Epithelial cell of esophagus (primary cell): ENCODE results near the gene PCDHA12.

Experiments
- DNase-seq: peaks from one replicate; pipeline ENCODE4 v3.0.0; 2010; ENCODE audit warnings: low read depth
- H3K4me3 ChIP-seq: 2 replicates; pipeline ENCODE4 v1.5.1; 2011; ENCODE audit warnings: mild to moderate bottlenecking, low read length, control low read depth
- TF ChIP-seq, protein P1 (sequence below): IDR thresholded peaks from 2 replicates; pipeline ENCODE4 v1.5.1; 2011; ENCODE audit warnings: low read depth, mild to moderate bottlenecking, low read length, control low read depth, inconsistent platforms; ENCODE audit not compliant: insufficient read depth; ENCODE audit errors: missing control alignments

Gene PCDHA12

DNA sequence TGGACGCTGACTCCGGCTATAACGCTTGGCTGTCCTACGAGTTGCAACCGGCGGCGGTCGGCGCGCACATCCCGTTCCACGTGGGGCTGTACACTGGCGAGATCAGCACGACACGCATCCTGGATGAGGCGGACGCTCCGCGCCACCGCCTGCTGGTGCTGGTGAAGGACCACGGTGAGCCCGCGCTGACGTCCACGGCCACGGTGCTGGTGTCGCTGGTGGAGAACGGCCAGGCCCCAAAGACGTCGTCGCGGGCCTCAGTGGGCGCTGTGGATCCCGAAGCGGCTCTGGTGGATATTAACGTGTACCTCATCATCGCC, 2.1 kb downstream of the PCDHA12 start:
- TF ChIP-seq, protein P1, sequence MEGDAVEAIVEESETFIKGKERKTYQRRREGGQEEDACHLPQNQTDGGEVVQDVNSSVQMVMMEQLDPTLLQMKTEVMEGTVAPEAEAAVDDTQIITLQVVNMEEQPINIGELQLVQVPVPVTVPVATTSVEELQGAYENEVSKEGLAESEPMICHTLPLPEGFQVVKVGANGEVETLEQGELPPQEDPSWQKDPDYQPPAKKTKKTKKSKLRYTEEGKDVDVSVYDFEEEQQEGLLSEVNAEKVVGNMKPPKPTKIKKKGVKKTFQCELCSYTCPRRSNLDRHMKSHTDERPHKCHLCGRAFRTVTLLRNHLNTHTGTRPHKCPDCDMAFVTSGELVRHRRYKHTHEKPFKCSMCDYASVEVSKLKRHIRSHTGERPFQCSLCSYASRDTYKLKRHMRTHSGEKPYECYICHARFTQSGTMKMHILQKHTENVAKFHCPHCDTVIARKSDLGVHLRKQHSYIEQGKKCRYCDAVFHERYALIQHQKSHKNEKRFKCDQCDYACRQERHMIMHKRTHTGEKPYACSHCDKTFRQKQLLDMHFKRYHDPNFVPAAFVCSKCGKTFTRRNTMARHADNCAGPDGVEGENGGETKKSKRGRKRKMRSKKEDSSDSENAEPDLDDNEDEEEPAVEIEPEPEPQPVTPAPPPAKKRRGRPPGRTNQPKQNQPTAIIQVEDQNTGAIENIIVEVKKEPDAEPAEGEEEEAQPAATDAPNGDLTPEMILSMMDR = no peak
- H3K4me3 ChIP-seq = no peak overlapping the region
- DNase-seq = no peak

DNA sequence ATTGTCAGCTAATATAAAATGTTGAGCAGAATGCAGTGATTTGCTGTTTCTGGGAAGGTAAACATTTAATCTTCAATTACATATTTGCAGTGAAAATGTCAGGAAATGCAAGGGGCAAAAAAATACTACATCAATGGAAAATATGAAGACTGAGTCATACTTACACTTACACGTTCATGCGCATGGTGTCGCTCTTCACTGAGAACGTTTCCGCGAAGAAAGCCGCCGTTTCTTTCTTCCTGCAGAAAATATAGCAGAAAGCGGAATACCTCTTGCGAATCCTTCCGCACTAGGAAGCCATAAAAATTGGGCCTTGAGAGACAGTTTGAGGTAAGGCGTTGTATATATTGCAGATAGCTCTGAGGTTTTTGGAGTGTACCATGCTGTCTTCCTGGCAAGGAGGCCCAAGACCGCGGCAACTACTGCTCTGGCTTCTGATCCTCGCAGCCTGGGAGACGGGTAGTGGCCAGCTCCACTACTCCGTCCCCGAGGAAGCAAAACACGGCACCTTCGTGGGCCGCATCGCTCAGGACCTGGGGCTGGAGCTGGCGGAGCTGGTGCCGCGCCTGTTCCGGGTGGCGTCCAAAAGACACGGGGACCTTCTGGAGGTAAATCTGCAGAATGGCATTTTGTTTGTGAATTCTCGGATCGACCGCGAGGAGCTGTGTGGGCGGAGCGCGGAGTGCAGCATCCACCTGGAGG, 6.9 kb downstream of the PCDHA12 start, which contains the start of gene PCDHA13:
PCDHA13 (plus strand) TSS at position 236 of the 702 bp plus-strand sequence; CDS start at position 381, 145 bp downstream.
- H3K4me3 ChIP-seq = no peak within 1 kb of the TSS
- peak; percentile 39 for DNase-seq
- TF ChIP-seq, protein P1 = peak; percentile 22

DNA sequence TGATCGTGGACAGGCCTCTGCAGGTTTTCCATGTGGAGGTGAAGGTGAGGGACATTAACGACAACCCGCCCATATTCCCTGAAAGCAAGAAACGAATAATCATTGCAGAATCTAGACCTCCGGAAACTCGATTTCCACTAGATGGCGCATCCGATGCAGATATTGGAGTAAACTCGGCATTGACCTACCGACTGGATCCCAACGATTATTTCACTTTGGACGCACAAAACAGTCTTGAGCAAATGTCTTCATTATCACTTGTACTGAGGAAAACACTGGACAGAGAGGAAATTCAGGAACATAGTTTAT, 7.4 kb downstream of the PCDHA12 start:
- H3K4me3 ChIP-seq = no peak overlapping the region
- TF ChIP-seq, protein P1 = no peak
- DNase-seq = peak; percentile 4

DNA sequence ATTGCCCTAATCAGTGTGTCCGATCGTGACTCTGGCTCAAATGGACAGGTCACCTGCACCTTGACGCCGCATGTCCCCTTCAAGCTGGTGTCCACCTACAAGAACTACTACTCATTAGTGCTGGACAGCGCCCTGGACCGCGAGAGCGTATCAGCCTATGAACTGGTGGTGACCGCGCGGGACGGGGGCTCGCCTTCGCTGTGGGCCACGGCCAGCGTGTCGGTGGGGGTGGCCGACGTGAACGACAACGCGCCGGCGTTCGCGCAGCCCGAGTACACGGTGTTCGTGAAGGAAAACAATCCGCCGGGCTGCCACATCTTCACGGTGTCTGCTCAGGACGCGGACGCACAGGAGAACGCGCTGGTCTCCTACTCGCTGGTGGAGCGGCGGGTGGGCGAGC, 8.3 kb downstream of the PCDHA12 start:
- no peak overlapping the region for H3K4me3 ChIP-seq
- DNase-seq = no peak

DNA sequence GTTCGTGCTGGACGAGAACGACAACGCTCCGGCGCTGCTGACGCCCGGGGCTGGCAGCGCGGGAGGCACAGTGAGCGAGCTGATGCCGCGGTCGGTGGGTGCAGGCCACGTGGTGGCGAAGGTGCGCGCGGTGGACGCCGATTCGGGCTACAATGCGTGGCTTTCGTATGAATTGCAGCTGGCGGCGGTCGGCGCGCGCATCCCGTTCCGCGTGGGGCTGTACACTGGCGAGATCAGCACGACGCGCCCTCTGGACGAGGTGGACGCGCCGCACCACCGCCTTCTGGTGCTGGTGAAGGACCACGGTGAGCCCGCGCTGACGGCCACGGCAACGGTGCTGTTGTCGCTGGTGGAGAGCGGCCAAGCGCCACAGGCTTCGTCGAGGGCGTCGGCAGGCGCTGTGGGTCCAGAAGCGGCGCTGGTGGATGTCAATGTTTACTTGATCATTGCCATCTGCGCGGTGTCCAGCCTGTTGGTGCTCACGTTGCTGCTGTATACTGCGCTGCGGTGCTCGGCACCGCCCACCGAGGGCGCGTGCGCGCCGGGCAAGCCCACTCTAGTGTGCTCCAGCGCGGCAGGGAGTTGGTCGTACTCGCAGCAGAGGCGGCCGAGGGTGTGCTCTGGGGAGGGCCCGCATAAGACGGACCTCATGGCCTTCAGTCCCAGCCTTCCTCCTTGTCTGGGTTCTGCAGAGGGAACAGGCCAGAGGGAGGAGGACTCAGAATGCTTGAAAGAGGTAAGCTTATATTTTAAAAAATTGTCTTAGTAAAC, 9.0 kb downstream of the PCDHA12 start:
- TF ChIP-seq, protein P1 = no peak
- no peak for DNase-seq
- no peak overlapping the region for H3K4me3 ChIP-seq

More for the DNA sequence above, 8.3 kb downstream of the PCDHA12 start:
- TF ChIP-seq, protein P1 = no peak

DNA sequence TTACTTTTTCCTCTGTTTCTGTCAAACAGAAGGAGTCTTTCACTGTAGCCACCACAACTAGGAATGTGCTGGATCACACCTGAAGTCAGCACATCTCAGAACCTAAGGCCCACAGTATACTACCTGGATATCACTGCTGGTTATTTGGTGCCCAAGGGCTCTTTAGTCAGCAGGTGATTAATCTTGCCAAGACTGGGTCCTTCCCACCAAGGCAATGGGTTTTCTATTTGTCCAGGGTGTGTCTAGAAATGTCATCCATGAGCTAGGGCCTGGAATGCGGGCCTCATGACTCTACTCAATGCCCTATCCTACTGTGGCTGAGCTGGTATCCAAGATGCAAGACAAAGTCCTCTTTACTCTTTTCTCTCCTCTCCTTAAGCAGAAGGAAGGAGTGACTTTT, 41.2 kb downstream of the PCDHA12 start:
- DNase-seq = peak; percentile 6
- no peak overlapping the region for H3K4me3 ChIP-seq
- TF ChIP-seq, protein P1 = no peak
